Kidney (tissue), 14 donors: ENCODE results near the gene MEIKIN. TPM values are rescaled to one million over a fixed set of nuclear protein-coding genes. Genes with fewer than 3 reads are reported as not detected.

Experiments used
- DNase-seq, 5 donors: peaks; one replicate each; pipeline ENCODE4 v3.0.0-alpha.2; 2013 to 2020
- FAIRE-seq: peaks from 2 replicates; lab custom pipeline; 2012; peaks lifted over from hg19 to GRCh38; lab: Jason Lieb, UNC
- H3K27ac ChIP-seq, 2 donors: one replicate each; pipeline ENCODE4 v1.7.0; 2013; ENCODE audit warnings: low read depth in 2 of 2, low read length in 2 of 2, inconsistent platforms in 1 of 2
- H3K27me3 ChIP-seq: one replicate; pipeline ENCODE4 v1.7.1; 2013; ENCODE audit warnings: low read length, inconsistent platforms; ENCODE audit not compliant: control insufficient read depth, insufficient read depth
- H3K36me3 ChIP-seq, 3 donors: one replicate each; pipeline versions ENCODE4 v1.7.0 to v1.7.1; 2013; ENCODE audit warnings: low read length in 3 of 3, control low read depth in 1 of 3, inconsistent platforms in 1 of 3; ENCODE audit not compliant: insufficient read depth in 3 of 3, control insufficient read depth in 2 of 3
- H3K4me1 ChIP-seq, 3 donors: one replicate each; pipeline versions ENCODE4 v1.7.0 to v1.7.1; 2013; ENCODE audit warnings: low read length in 3 of 3, inconsistent platforms in 1 of 3, low read depth in 1 of 3; ENCODE audit not compliant: control insufficient read depth in 2 of 3, insufficient read depth in 2 of 3
- H3K4me3 ChIP-seq, 3 donors: one replicate each; pipeline versions ENCODE4 v1.7.0 to v1.8.1; 2013; ENCODE audit warnings: low read length in 3 of 3, control low read depth in 1 of 3, inconsistent platforms in 1 of 3
- H3K9ac ChIP-seq, 3 donors: one replicate each; pipeline versions ENCODE4 v1.7.0 to v1.7.1; 2013; ENCODE audit warnings: low read length in 3 of 3, control low read depth in 1 of 3, inconsistent platforms in 1 of 3
- H3K9me3 ChIP-seq, 3 donors: one replicate each; pipeline versions ENCODE4 v1.7.0 to v1.7.1; 2013; ENCODE audit warnings: low read length in 3 of 3, control low read depth in 1 of 3, inconsistent platforms in 1 of 3; ENCODE audit not compliant: control insufficient read depth in 2 of 3, insufficient read depth in 1 of 3
- CTCF ChIP-seq: IDR thresholded peaks from 3 replicates; pipeline ENCODE4 v1.5.1; 2012; ENCODE audit warnings: mild to moderate bottlenecking, moderate library complexity, borderline replicate concordance; ENCODE audit not compliant: insufficient read depth; ENCODE audit errors: extremely low read depth
- intact Hi-C: fragments of 100-400 bp; cut with DNase I; formaldehyde crosslinking; loops from one replicate; pipeline ENCODE4 v1.11.1; 2022
- polyA plus RNA-seq: library from polyadenylated mRNA; stranded (reverse); fragments of 350-450 nt; fragmentation: Illumina TruSeq; extraction: RNeasy Lipid Tissue Mini Kit (QIAGEN cat#74804); gene quantifications from one replicate; pipeline ENCODE4 v1.2.3, GENCODE V29; 2014; ENCODE audit warnings: low read depth, low replicate concordance; ENCODE audit not compliant: insufficient read depth
- total RNA-seq: library from RNA; stranded (reverse); fragmentation: NEBNext Ultra II Directional; extraction: Animal tissue kit (Norgen Biotek cat#: 25700); gene quantifications from one replicate; pipeline ENCODE4 v1.2.1, GENCODE V29; 2021
- donor health status: control.
- donor health status: control.
- donor health status: control.
- donor health status: control.
- donor health status: control.
- donor health status: DM: yes; HTN: yes; CAD: no.
- donor health status: Normal renal cell carcinoma (clear cell type).

Gene MEIKIN
- total and polyA plus RNA-seq, 2 donors from 2014 or later, result 0.63 TPM; not detected in 1

GRCh38 chr5:131957721-131958441, 12.4 kb upstream of the MEIKIN start:
- FAIRE-seq, result no peak
- no peak overlapping the region for H3K4me3 ChIP-seq
- no peak overlapping the region for H3K9ac ChIP-seq
- DNase-seq, result peak in 2 of 5 donors; percentile 50 to 58
- no peaks in the 10 kb centered on the region for H3K36me3 ChIP-seq
- H3K4me1 ChIP-seq, result peaks cover 0 to 9% (median 2%) of the 10 kb centered on the region in 3 donors
- intact Hi-C loops, result no loop called here
- TF ChIP-seq CTCF, result no peak
- no peaks in the 10 kb centered on the region for H3K27me3 ChIP-seq
- H3K9me3 ChIP-seq, result no peaks in the 10 kb centered on the region
- H3K27ac ChIP-seq, result no peak overlapping the region

- no peaks in the 10 kb centered on the region for H3K36me3 ChIP-seq
- H3K9ac ChIP-seq, result no peak overlapping the region
- H3K9me3 ChIP-seq, result no peaks in the 10 kb centered on the region
- peaks cover 0 to 9% (median 2%) of the 10 kb centered on the region in 3 donors for H3K4me1 ChIP-seq
- H3K27ac ChIP-seq, result no peak overlapping the region
- no peak overlapping the region for H3K4me3 ChIP-seq
- FAIRE-seq (no peak), DNase-seq (no peak)
- H3K27me3 ChIP-seq, result no peaks in the 10 kb centered on the region
- intact Hi-C loops, result no loop called here
- no peak for TF ChIP-seq CTCF
These were observed 8.5 kb upstream of the MEIKIN start for GRCh38 chr5:131953969-131954368.

GRCh38 chr5:131952301-131952857, 6.9 kb upstream of the MEIKIN start:
- intact Hi-C loops, result no loop called here
- no peaks in the 10 kb centered on the region for H3K27me3 ChIP-seq
- H3K4me3 ChIP-seq, result no peak overlapping the region
- FAIRE-seq (no peak), DNase-seq (no peak)
- H3K36me3 ChIP-seq, result no peaks in the 10 kb centered on the region
- H3K9me3 ChIP-seq, result no peaks in the 10 kb centered on the region
- H3K4me1 ChIP-seq, result no peaks in the 10 kb centered on the region
- TF ChIP-seq CTCF, result no peak
- H3K9ac ChIP-seq, result no peak overlapping the region
- H3K27ac ChIP-seq, result no peak overlapping the region
